ENCODE measurements around the gene RAD21L1.

The RAD21L1 gene

GRCh38 chr20:1254254-1254653 is 28.4 kb downstream of the RAD21L1 start:
- no peak overlapping the region for H2AFZ ChIP-seq (ENCODE audit: low read length, unreplicated experiment)
- H3K27me3 ChIP-seq (ENCODE audit: insufficient read depth, low read length) = peaks cover 9% of the 10 kb centered on the region
- H3K27ac ChIP-seq (ENCODE audit: low read depth, low read length) = no peak overlapping the region
- no peaks in the 10 kb centered on the region for H3K4me1 ChIP-seq (ENCODE audit: control insufficient read depth, insufficient read depth, low read length, unreplicated experiment)
- H3K79me2 ChIP-seq (ENCODE audit: control insufficient read depth, insufficient read depth, low read length, unreplicated experiment) = no peaks in the 10 kb centered on the region
- H3K36me3 ChIP-seq (ENCODE audit: insufficient read depth, low read length) = no peaks in the 10 kb centered on the region
- H3K4me3 ChIP-seq (ENCODE audit: low read depth, low read length) = no peak overlapping the region

GRCh38 chr20:1255675-1256074 is 29.8 kb downstream of the RAD21L1 start:
- no peaks in the 10 kb centered on the region for H3K36me3 ChIP-seq (ENCODE audit: insufficient read depth, low read length)
- peaks cover 9% of the 10 kb centered on the region for H3K27me3 ChIP-seq (ENCODE audit: insufficient read depth, low read length)
- no peak overlapping the region for H3K27ac ChIP-seq (ENCODE audit: low read depth, low read length)
- H3K4me1 ChIP-seq (ENCODE audit: control insufficient read depth, insufficient read depth, low read length, unreplicated experiment) = no peaks in the 10 kb centered on the region
- H3K4me3 ChIP-seq (ENCODE audit: low read depth, low read length) = no peak overlapping the region
- no peaks in the 10 kb centered on the region for H3K79me2 ChIP-seq (ENCODE audit: control insufficient read depth, insufficient read depth, low read length, unreplicated experiment)
- no peak overlapping the region for H2AFZ ChIP-seq (ENCODE audit: low read length, unreplicated experiment)

- H3K79me2 ChIP-seq (ENCODE audit: control insufficient read depth, insufficient read depth, low read length, unreplicated experiment) = no peaks in the 10 kb centered on the region
- H3K4me3 ChIP-seq (ENCODE audit: low read depth, low read length) = no peak overlapping the region
- H3K4me1 ChIP-seq (ENCODE audit: control insufficient read depth, insufficient read depth, low read length, unreplicated experiment) = peaks cover 16% of the 10 kb centered on the region
- H3K27me3 ChIP-seq (ENCODE audit: insufficient read depth, low read length) = no peaks in the 10 kb centered on the region
- H3K36me3 ChIP-seq (ENCODE audit: insufficient read depth, low read length) = no peaks in the 10 kb centered on the region
- no peak overlapping the region for H2AFZ ChIP-seq (ENCODE audit: low read length, unreplicated experiment)
- no peak overlapping the region for H3K27ac ChIP-seq (ENCODE audit: low read depth, low read length)
Observed at GRCh38 chr20:1263853-1264252, 38.0 kb downstream of the RAD21L1 start.

- Histone ChIP-seq H3K36me3 (ENCODE audit: insufficient read depth, low read length) (no peaks in the 10 kb centered on the region; the same call in 1 of the 2 replicates), H3K27me3 (ENCODE audit: insufficient read depth, low read length) (no peaks in the 10 kb centered on the region), H2AFZ (ENCODE audit: low read length, unreplicated experiment) (peak overlapping the region; percentile 43), H3K4me3 (ENCODE audit: low read depth, low read length) (no peak overlapping the region), H3K27ac (ENCODE audit: low read depth, low read length) (no peak overlapping the region), H3K4me1 (ENCODE audit: control insufficient read depth, insufficient read depth, low read length, unreplicated experiment) (peaks cover 16% of the 10 kb centered on the region), H3K79me2 (ENCODE audit: control insufficient read depth, insufficient read depth, low read length, unreplicated experiment) (no peaks in the 10 kb centered on the region)
Observed at GRCh38 chr20:1264727-1265126, 38.9 kb downstream of the RAD21L1 start.

- H2AFZ ChIP-seq (ENCODE audit: low read length, unreplicated experiment) = peak overlapping the region; percentile 43
Observed at GRCh38 chr20:1265226-1265915, 39.5 kb downstream of the RAD21L1 start.

GRCh38 chr20:1265916-1266166 is 40.0 kb downstream of the RAD21L1 start:
- Histone ChIP-seq H3K79me2 (ENCODE audit: control insufficient read depth, insufficient read depth, low read length, unreplicated experiment) (no peaks in the 10 kb centered on the region), H3K4me1 (ENCODE audit: control insufficient read depth, insufficient read depth, low read length, unreplicated experiment) (peaks cover 16% of the 10 kb centered on the region), H3K27ac (ENCODE audit: low read depth, low read length) (no peak overlapping the region), H3K36me3 (ENCODE audit: insufficient read depth, low read length) (no peaks in the 10 kb centered on the region; the same call in 1 of the 2 replicates), H3K4me3 (ENCODE audit: low read depth, low read length) (peak overlapping the region; percentile 88), H3K27me3 (ENCODE audit: insufficient read depth, low read length) (no peaks in the 10 kb centered on the region), H2AFZ (ENCODE audit: low read length, unreplicated experiment) (peak overlapping the region; percentile 43)

More at GRCh38 chr20:1265226-1265915, 39.5 kb downstream of the RAD21L1 start:
- no peaks in the 10 kb centered on the region; the same call in 1 of the 2 replicates for H3K36me3 ChIP-seq (ENCODE audit: insufficient read depth, low read length)
- peaks cover 16% of the 10 kb centered on the region for H3K4me1 ChIP-seq (ENCODE audit: control insufficient read depth, insufficient read depth, low read length, unreplicated experiment)
- peak overlapping the region; percentile 88 for H3K4me3 ChIP-seq (ENCODE audit: low read depth, low read length)
- no peaks in the 10 kb centered on the region for H3K27me3 ChIP-seq (ENCODE audit: insufficient read depth, low read length)
- H3K79me2 ChIP-seq (ENCODE audit: control insufficient read depth, insufficient read depth, low read length, unreplicated experiment) = no peaks in the 10 kb centered on the region
- no peak overlapping the region for H3K27ac ChIP-seq (ENCODE audit: low read depth, low read length)

DNA sequence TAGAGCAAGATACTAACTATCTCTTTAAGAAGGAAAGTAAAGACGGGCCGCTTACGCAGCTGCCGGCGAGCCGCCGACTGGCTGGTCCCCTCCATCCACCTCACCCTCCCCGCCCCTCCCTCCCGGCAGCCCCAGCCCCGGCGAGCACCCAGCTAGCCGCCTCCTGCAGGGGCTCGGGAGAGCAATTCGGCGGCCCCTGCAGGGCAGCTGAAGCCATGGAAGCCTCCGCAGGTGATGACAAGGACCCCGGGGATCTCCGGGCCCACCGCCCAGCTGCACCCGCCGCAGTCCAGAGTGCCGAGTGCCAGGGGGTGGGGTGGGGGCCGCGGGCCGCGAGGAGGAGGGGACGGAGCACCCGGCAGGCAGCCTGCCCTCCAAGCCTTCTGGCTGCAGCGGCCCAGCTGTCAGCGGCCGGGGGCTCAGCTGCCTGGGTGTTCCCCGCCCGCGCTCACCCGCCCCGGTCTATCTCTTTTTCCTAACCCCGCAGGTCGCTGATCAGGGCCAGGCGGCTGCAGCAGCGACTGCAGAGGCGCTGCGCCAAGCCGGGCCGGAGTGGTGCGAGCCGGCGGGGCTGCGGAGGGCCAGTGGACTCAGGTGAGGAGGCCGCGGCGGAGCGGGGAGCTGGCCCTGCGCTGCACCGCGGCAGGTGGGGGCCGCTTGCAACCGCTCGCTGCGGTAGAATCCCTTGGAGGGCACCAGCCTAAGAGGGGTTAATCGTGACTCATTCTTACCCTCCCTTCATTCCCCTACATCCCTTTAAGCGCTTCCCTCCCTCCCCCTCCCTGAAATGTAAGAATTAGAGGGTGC is 40.5 kb downstream of the RAD21L1 start, which contains the start of gene SNPH:
TSS of gene SNPH (plus strand) at position 128 of the 807 bp plus-strand sequence. CDS start 29,946 bp downstream, outside the sequence.
- Histone ChIP-seq H2AFZ (ENCODE audit: low read length, unreplicated experiment) (peak within 1 kb of the TSS; percentile 58), H3K27me3 (ENCODE audit: insufficient read depth, low read length) (no peaks in the 10 kb centered on the region), H3K4me3 (ENCODE audit: low read depth, low read length) (peak within 1 kb of the TSS; percentile 88), H3K79me2 (ENCODE audit: control insufficient read depth, insufficient read depth, low read length, unreplicated experiment) (no peaks in the 10 kb centered on the region), H3K4me1 (ENCODE audit: control insufficient read depth, insufficient read depth, low read length, unreplicated experiment) (peaks cover 16% of the 10 kb centered on the region), H3K27ac (ENCODE audit: low read depth, low read length) (no peak within 1 kb of the TSS), H3K36me3 (ENCODE audit: insufficient read depth, low read length) (no peaks in the 10 kb centered on the region; the same call in 1 of the 2 replicates)

DNA sequence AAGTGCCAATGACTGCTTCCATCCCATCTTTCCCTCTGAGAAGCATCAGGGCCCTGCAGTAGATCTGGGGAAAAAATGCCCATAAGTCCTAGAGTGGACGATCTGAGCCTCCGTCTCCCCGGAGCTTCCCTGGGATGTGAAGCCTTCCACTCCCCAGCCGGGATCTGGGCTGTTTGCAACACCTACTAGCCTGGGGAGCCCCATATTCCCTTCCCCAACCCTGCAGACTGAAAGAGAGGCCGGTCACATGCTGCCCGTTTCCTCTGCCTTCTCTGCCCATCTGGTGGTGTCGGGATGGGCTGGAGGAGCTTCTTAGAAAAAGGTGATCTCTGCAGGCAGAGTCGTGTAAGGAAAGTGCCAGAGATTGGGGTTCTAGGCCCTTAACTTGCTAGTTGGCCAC is 41.3 kb downstream of the RAD21L1 start:
- Histone ChIP-seq H3K36me3 (ENCODE audit: insufficient read depth, low read length) (no peaks in the 10 kb centered on the region; the same call in 1 of the 2 replicates), H2AFZ (ENCODE audit: low read length, unreplicated experiment) (no peak overlapping the region), H3K4me1 (ENCODE audit: control insufficient read depth, insufficient read depth, low read length, unreplicated experiment) (peaks cover 16% of the 10 kb centered on the region), H3K27me3 (ENCODE audit: insufficient read depth, low read length) (no peaks in the 10 kb centered on the region), H3K79me2 (ENCODE audit: control insufficient read depth, insufficient read depth, low read length, unreplicated experiment) (no peaks in the 10 kb centered on the region), H3K27ac (ENCODE audit: low read depth, low read length) (no peak overlapping the region), H3K4me3 (ENCODE audit: low read depth, low read length) (peak overlapping the region; percentile 88)

GRCh38 chr20:1267809-1268374 is 42.0 kb downstream of the RAD21L1 start:
- Histone ChIP-seq H3K27me3 (ENCODE audit: insufficient read depth, low read length) (no peaks in the 10 kb centered on the region), H3K4me1 (ENCODE audit: control insufficient read depth, insufficient read depth, low read length, unreplicated experiment) (peaks cover 16% of the 10 kb centered on the region), H3K4me3 (ENCODE audit: low read depth, low read length) (no peak overlapping the region), H3K36me3 (ENCODE audit: insufficient read depth, low read length) (no peaks in the 10 kb centered on the region; the same call in 1 of the 2 replicates), H2AFZ (ENCODE audit: low read length, unreplicated experiment) (no peak overlapping the region), H3K27ac (ENCODE audit: low read depth, low read length) (no peak overlapping the region), H3K79me2 (ENCODE audit: control insufficient read depth, insufficient read depth, low read length, unreplicated experiment) (no peaks in the 10 kb centered on the region)

DNA sequence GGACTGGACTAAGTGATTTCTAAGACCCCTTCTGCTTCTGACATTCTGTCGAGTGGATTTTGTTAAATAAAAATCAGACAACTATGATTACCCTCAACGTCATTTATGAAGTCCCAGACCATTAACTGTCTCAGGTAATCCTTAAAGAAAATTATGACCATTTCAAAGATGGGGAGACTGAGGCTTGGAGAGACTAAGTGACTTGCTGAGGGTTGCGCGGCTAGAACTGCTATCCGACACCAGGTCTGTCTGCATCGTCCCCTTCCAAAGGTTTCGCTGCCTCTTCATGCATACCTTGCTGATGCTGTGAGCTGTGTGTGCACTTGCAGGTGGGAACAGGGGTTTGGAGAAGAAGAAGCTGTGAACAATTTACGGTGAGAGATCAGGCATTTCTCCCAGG is 43.4 kb downstream of the RAD21L1 start:
- Histone ChIP-seq H3K4me1 (ENCODE audit: control insufficient read depth, insufficient read depth, low read length, unreplicated experiment) (peaks cover 12% of the 10 kb centered on the region), H3K79me2 (ENCODE audit: control insufficient read depth, insufficient read depth, low read length, unreplicated experiment) (no peaks in the 10 kb centered on the region), H3K4me3 (ENCODE audit: low read depth, low read length) (no peak overlapping the region), H3K36me3 (ENCODE audit: insufficient read depth, low read length) (no peaks in the 10 kb centered on the region; the same call in 1 of the 2 replicates), H3K27me3 (ENCODE audit: insufficient read depth, low read length) (no peaks in the 10 kb centered on the region), H3K27ac (ENCODE audit: low read depth, low read length) (no peak overlapping the region), H2AFZ (ENCODE audit: low read length, unreplicated experiment) (no peak overlapping the region)
